ENCODE results near the gene GLRX5. TPM values are rescaled to one million over a fixed set of nuclear protein-coding genes. Genes with fewer than 3 reads are reported as not detected.
"Not testable (repeated sequence)": the region's sequence is repeated elsewhere in the genome, so short reads cannot be mapped to it uniquely, and the experiment has no call there.

GLRX5 gene
- total RNA-seq, 1 donor from 2014 or later, result 84.7 TPM

- DNase-seq (ENCODE audit: missing footprints) (no peak), ATAC-seq (no peak)
- intact Hi-C loops (cut with DNase I), result no loop called here
Measured at GRCh38 chr14:95569440-95569839, 34.6 kb downstream of the GLRX5 start.

GRCh38 chr14:95573313-95573712, 38.5 kb downstream of the GLRX5 start:
- DNase-seq (ENCODE audit: missing footprints), result no peak
- ATAC-seq, result no peak
- intact Hi-C loops (cut with DNase I), result no loop called here

- ATAC-seq (no peak), DNase-seq (ENCODE audit: missing footprints) (no peak)
- intact Hi-C loops (cut with DNase I), result no loop called here
Measured at GRCh38 chr14:95575840-95576473, 41.1 kb downstream of the GLRX5 start.

- intact Hi-C loops (cut with DNase I), result no loop called here
- ATAC-seq (no peak), DNase-seq (ENCODE audit: missing footprints) (no peak)
Measured at GRCh38 chr14:95577067-95577800, 42.4 kb downstream of the GLRX5 start.

DNA sequence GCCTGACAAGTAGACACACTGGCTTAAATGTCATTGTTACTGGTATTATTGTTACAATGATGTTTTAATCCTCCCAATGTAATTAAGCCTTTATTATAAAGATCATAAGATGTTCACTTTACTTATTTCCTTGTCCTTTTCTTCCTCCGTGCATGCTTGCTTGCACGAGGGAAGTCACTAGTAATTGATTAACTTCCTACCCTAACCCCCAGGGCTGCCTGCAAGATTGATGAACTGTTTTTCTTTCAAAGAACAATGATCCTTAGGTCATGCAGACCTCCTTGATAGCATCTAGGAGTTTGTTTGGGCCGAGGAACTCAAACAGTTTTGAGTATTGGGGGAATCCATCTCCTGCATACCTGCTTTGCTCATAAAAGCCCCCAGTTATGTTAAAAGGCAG, 43.0 kb downstream of the GLRX5 start:
- ATAC-seq (no peak), DNase-seq (ENCODE audit: missing footprints) (no peak)
- intact Hi-C loops (cut with DNase I), result no loop called here

GRCh38 chr14:95583836-95584617, 49.2 kb downstream of the GLRX5 start:
- intact Hi-C loops (cut with DNase I); DNase-seq (ENCODE audit: missing footprints); ATAC-seq: not testable (repeated sequence)

- intact Hi-C loops (cut with DNase I), result no loop called here
- DNase-seq (ENCODE audit: missing footprints) (no peak), ATAC-seq (no peak)
Measured at GRCh38 chr14:95585953-95586620, 51.2 kb downstream of the GLRX5 start.

DNA sequence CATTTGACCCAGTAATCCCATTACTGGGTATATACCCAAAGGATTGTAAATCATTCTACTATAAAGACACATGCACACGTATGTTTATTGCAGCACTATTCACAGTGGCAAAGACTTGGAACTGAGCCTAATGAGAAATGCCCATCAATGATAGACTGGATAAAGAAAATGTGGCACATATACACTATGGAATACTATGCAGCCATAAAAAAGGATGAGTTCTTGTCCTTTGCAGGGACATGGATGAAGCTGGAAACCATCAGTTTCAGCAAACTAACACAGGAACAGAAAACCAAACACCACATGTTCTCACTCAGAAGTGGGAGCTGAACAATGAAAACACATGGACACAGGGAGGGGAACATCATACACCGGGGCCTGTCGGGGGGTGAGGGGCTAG, 56.3 kb downstream of the GLRX5 start:
- intact Hi-C loops (cut with DNase I); ATAC-seq; DNase-seq (ENCODE audit: missing footprints): not testable (repeated sequence)

Other genes with a start within 250 kb of the GLRX5 start
- 7.6 TPM for gene CLMN, start 215.1 kb upstream of the GLRX5 start, total RNA-seq
- 16.5 TPM for gene SYNE3, start 18.4 kb upstream of the GLRX5 start, total RNA-seq
- gene TCL1B, start 151.4 kb downstream of the GLRX5 start, total RNA-seq, result not detected
- not detected for gene TCL1A, start 179.1 kb downstream of the GLRX5 start, total RNA-seq

Data from Right ventricle myocardium inferior (tissue), 1 donor.